Measurements from ENCODE around the gene CUTC.

The CUTC gene, protein sequence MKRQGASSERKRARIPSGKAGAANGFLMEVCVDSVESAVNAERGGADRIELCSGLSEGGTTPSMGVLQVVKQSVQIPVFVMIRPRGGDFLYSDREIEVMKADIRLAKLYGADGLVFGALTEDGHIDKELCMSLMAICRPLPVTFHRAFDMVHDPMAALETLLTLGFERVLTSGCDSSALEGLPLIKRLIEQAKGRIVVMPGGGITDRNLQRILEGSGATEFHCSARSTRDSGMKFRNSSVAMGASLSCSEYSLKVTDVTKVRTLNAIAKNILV

DNA sequence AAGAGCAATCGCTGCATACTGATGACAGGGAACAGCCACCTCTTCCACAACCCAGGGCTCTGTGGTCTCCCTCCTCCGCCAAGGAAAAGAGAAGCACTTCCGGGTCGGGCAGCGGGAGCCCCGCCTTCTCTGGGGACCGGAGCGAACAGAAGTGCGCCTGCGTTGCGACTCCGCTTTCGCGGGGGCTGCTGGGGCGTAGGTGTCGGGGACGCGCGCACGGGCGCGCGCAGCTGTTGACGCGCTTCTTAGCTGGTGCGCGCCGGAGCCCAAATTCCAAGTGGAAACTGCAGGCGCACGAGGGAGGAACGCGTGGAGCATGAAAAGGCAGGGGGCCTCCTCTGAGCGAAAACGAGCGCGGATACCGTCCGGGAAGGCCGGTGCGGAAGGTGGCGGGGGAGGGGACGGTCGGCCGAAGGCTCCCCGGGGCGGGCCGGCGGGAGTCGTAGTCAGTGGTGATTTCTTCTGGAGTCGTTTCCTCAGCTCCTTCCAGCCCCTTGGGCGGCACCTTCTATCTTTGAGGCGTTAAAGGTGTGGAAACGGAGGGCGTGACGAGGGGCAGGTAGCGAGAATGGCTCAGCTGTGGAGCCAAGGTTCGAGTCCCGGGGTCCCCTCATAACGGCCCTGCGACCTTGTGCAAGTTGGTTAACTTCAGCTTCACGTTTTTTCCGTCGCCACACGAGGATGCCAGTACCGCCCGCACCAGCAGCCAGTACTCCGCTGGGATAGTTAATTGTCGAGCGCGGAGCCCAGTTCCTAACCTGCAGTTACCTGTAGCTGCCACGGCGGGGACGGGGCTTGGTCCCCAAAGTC lies at the start of gene CUTC, which contains the start of gene COX15:
TSS of gene CUTC (plus strand) at position 202 of the 810 bp plus-strand sequence. CDS start at position 317, 115 bp downstream.
TSS of gene COX15 (minus strand) at position 95 of the 810 bp plus-strand sequence. CDS start at position 17, 78 bp downstream.
- Histone ChIP-seq H3K27me3 (ENCODE audit: control insufficient read depth, insufficient read depth, low read length) (no peaks in the 10 kb centered on the region), H3K9ac (ENCODE audit: low read depth, low read length) (peak within 1 kb of the TSS; percentile 88), H3K4me1 (ENCODE audit: control insufficient read depth, insufficient read depth, low read length) (peaks cover 4% of the 10 kb centered on the region)

DNA sequence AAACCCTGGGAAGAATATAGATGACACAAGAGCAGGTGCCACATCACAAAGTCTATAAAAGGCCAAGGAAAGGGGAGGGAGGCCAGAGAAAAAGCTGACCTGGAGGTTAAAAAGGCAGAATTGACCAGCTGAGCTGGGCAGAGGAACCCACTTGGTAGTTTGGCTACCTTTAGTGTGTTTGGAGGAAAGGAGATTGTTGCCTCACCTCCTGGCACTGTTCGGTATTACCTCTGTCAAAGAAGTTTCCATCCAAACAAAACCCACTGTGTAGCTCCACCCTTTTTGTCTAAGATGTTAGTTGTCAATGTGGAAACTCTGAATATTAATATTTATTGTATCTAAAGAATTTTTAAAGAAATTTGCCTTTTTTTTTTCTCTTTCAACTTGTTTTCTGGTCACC lies 49.3 kb upstream of the CUTC start:
- Histone ChIP-seq H3K9me3 (ENCODE audit: control insufficient read depth, insufficient read depth, low read length) (no peaks in the 10 kb centered on the region), H3K9ac (ENCODE audit: low read depth, low read length) (no peak overlapping the region), H3K27me3 (ENCODE audit: control insufficient read depth, insufficient read depth, low read length) (no peaks in the 10 kb centered on the region), H3K4me1 (ENCODE audit: control insufficient read depth, insufficient read depth, low read length) (no peaks in the 10 kb centered on the region), H3K4me3 (ENCODE audit: low read depth, low read length) (no peak overlapping the region), H3K36me3 (ENCODE audit: control insufficient read depth, insufficient read depth, low read length) (no peaks in the 10 kb centered on the region)

More for the DNA sequence above, at the start of gene CUTC, which contains the start of gene COX15:
- Histone ChIP-seq H3K36me3 (ENCODE audit: control insufficient read depth, insufficient read depth, low read length) (peaks cover 5% of the 10 kb centered on the region), H3K4me3 (ENCODE audit: low read depth, low read length) (peak within 1 kb of the TSS; percentile 89), H3K9me3 (ENCODE audit: control insufficient read depth, insufficient read depth, low read length) (no peaks in the 10 kb centered on the region)

DNA sequence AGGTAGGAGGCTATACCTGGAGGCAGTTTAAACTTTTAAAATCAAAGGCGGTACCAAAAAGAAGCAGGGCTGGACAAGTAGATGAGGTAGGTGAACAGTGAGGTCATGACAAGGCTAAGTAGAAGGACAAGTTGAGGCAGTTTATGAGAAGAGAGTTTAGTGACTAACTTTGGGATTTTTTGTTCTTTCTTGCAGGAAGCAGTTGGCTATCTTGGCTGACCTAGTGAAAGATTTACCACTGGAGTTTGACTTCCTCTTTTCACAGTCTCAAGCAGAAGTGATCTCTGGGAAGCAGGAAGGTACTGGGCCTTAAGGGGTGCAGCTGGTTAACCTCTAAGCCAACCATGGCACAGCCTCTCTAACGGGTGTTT lies 46.5 kb upstream of the CUTC start:
- Histone ChIP-seq H3K27me3 (ENCODE audit: control insufficient read depth, insufficient read depth, low read length) (no peaks in the 10 kb centered on the region), H3K4me1 (ENCODE audit: control insufficient read depth, insufficient read depth, low read length) (no peaks in the 10 kb centered on the region), H3K4me3 (ENCODE audit: low read depth, low read length) (no peak overlapping the region), H3K9me3 (ENCODE audit: control insufficient read depth, insufficient read depth, low read length) (no peaks in the 10 kb centered on the region), H3K36me3 (ENCODE audit: control insufficient read depth, insufficient read depth, low read length) (no peaks in the 10 kb centered on the region), H3K9ac (ENCODE audit: low read depth, low read length) (no peak overlapping the region)

DNA sequence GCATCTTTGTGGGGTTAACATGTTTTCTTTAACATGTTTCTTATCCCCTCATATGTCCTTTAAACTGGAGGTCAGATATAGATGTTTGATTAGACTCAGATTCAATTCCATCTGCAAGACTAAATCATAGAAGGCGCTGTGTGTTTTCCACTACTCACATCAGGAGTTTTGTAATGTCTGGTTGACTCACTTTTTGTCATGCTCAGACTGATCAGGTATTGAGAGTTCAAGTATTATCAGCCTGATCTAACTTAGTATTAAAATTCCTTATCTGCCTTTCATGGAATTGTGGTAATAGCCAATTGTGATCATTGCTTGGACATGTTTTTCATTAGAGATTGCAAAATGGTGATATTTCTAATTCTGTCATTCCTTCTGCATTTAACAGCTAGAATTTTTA lies 42.6 kb upstream of the CUTC start:
- H3K27me3 ChIP-seq (ENCODE audit: control insufficient read depth, insufficient read depth, low read length) = no peaks in the 10 kb centered on the region
- H3K9ac ChIP-seq (ENCODE audit: low read depth, low read length) = no peak overlapping the region
- H3K36me3 ChIP-seq (ENCODE audit: control insufficient read depth, insufficient read depth, low read length) = no peaks in the 10 kb centered on the region
- no peaks in the 10 kb centered on the region for H3K4me1 ChIP-seq (ENCODE audit: control insufficient read depth, insufficient read depth, low read length)
- no peaks in the 10 kb centered on the region for H3K9me3 ChIP-seq (ENCODE audit: control insufficient read depth, insufficient read depth, low read length)
- no peak overlapping the region for H3K4me3 ChIP-seq (ENCODE audit: low read depth, low read length)

DNA sequence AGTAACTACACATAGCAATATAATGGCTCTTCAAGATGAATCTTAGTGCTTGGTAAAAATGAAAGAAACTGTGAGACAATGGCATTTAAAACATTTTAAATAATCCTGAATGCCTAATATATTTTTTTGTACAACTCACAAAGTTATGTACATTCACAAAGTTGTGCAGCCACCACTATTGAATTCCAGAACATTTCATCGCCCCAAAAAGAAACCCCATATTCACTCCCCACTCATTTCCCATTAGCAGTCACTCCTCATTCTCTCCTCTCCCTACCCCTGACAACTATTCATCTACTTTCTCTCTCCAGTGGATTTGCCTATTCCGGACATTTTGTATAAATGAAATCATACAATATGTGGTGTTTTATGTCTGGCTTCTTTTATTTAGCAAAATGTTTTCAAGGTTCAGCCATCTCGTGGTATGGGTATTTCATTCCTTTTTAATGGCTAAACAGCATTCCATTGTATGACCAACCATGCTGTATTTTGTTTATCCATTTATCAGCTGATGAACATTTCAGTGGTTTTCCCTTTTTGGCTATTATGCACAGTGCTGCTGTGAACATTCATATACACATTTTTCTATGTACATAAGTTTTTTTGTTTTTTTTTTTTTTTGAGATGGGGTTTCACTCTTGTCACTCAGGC lies 38.0 kb upstream of the CUTC start:
- H3K4me1 ChIP-seq (ENCODE audit: control insufficient read depth, insufficient read depth, low read length) = no peaks in the 10 kb centered on the region
- no peaks in the 10 kb centered on the region for H3K9me3 ChIP-seq (ENCODE audit: control insufficient read depth, insufficient read depth, low read length)
- no peak overlapping the region for H3K4me3 ChIP-seq (ENCODE audit: low read depth, low read length)
- no peak overlapping the region for H3K9ac ChIP-seq (ENCODE audit: low read depth, low read length)
- H3K27me3 ChIP-seq (ENCODE audit: control insufficient read depth, insufficient read depth, low read length) = no peaks in the 10 kb centered on the region
- H3K36me3 ChIP-seq (ENCODE audit: control insufficient read depth, insufficient read depth, low read length) = peaks cover 6% of the 10 kb centered on the region

DNA sequence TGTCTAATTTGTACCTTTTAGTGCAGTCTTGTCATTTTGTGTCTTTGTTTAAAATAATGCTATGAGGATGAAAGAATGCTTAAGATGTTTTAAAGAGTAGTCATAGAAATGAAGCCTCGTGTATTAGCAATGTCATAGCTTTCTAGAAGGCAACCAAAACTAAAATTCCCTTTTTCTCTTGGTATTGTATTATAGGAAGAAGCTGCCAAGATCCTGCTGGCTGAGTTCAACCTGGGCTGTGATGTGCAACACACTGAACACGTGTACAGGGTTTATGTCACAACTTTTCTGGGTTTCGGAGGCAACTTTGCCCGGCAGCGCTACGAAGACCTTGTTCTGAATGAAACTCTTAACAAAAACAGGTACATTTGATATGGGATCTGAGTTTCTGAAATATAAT lies 36.3 kb upstream of the CUTC start:
- H3K27me3 ChIP-seq (ENCODE audit: control insufficient read depth, insufficient read depth, low read length) = no peaks in the 10 kb centered on the region
- H3K4me3 ChIP-seq (ENCODE audit: low read depth, low read length) = no peak overlapping the region
- H3K4me1 ChIP-seq (ENCODE audit: control insufficient read depth, insufficient read depth, low read length) = no peaks in the 10 kb centered on the region
- H3K36me3 ChIP-seq (ENCODE audit: control insufficient read depth, insufficient read depth, low read length) = peaks cover 9% of the 10 kb centered on the region
- H3K9me3 ChIP-seq (ENCODE audit: control insufficient read depth, insufficient read depth, low read length) = no peaks in the 10 kb centered on the region
- H3K9ac ChIP-seq (ENCODE audit: low read depth, low read length) = no peak overlapping the region

DNA sequence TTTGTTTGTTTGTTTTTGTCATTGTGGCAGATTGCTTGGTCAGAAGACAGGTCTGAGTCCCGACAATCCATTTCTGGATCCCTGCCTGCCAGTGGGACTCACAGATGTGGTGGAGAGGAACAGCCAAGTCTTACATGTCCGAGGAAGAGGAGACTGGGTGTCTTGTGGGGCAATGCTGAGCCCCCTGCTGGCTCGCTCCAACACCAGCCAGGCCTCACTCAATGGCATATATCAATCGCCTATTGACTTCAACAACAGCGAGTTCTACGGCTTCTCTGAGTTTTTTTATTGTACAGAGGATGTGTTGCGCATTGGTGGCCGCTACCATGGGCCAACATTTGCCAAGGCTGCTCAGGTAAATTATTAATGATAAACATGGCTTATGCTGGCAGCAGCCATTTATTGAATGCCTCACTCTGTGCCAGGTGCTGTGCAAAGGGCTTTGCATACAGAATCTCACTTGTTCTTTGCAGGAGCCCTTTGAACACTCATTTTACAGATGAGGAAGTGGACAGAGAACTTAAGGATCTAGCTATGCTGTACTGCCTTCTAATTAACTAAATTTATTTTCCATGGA lies 33.4 kb upstream of the CUTC start:
- Histone ChIP-seq H3K27me3 (ENCODE audit: control insufficient read depth, insufficient read depth, low read length) (no peaks in the 10 kb centered on the region), H3K4me1 (ENCODE audit: control insufficient read depth, insufficient read depth, low read length) (no peaks in the 10 kb centered on the region), H3K9me3 (ENCODE audit: control insufficient read depth, insufficient read depth, low read length) (no peaks in the 10 kb centered on the region), H3K36me3 (ENCODE audit: control insufficient read depth, insufficient read depth, low read length) (peaks cover 12% of the 10 kb centered on the region), H3K9ac (ENCODE audit: low read depth, low read length) (no peak overlapping the region), H3K4me3 (ENCODE audit: low read depth, low read length) (no peak overlapping the region)

DNA sequence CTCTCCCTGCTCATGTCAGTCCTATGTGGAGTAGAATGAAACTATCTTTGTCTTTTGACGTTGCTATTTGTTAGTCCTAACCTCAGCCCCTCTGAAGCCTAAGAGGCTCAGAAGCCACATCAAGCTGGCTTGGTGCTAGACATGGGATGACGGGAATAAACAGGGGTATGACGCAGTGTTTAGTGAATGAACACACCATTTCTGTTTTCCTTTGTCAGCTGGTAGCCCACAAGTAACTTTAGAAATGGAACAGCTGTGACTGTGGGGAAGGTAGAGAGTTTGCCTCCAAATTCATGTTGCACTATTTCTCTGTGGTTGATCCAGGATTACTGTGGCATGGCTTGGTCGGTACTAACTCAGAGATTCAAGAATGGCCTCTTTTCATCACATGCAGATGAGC lies 31.4 kb upstream of the CUTC start:
- no peak overlapping the region for H3K9ac ChIP-seq (ENCODE audit: low read depth, low read length)
- H3K4me3 ChIP-seq (ENCODE audit: low read depth, low read length) = no peak overlapping the region
- no peaks in the 10 kb centered on the region for H3K9me3 ChIP-seq (ENCODE audit: control insufficient read depth, insufficient read depth, low read length)
- no peaks in the 10 kb centered on the region for H3K27me3 ChIP-seq (ENCODE audit: control insufficient read depth, insufficient read depth, low read length)
- no peaks in the 10 kb centered on the region for H3K4me1 ChIP-seq (ENCODE audit: control insufficient read depth, insufficient read depth, low read length)
- peaks cover 21% of the 10 kb centered on the region for H3K36me3 ChIP-seq (ENCODE audit: control insufficient read depth, insufficient read depth, low read length)

DNA sequence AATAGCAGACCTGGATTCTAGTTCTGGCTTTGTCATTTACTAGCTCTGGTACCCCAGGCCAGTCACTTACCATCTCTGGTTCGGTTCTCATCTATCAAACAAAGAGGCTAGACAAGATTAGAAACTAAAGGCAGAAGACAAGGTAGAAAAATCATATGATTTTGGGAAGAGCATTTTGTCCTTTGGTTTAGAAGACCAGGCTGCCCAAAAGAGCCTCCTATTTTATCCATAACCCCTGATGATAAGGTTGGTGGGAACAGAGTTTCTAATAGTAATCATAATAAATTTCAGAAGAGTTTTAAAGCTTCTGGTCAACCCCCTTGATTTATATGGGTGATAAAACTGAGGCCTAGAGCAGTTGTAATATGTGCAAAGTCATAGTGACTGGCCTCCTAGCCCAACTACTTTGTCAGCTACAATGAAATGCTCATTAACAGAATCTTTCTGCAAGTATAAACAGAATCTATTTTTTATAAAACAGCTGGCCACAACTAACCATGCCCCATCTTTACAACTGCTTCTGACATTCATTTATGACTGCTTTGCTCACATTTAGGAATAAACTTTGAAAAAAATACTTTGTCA lies 23.5 kb upstream of the CUTC start:
- Histone ChIP-seq H3K27me3 (ENCODE audit: control insufficient read depth, insufficient read depth, low read length) (no peaks in the 10 kb centered on the region), H3K36me3 (ENCODE audit: control insufficient read depth, insufficient read depth, low read length) (peaks cover 12% of the 10 kb centered on the region), H3K9me3 (ENCODE audit: control insufficient read depth, insufficient read depth, low read length) (no peaks in the 10 kb centered on the region), H3K4me3 (ENCODE audit: low read depth, low read length) (no peak overlapping the region), H3K4me1 (ENCODE audit: control insufficient read depth, insufficient read depth, low read length) (no peaks in the 10 kb centered on the region), H3K9ac (ENCODE audit: low read depth, low read length) (no peak overlapping the region)

DNA sequence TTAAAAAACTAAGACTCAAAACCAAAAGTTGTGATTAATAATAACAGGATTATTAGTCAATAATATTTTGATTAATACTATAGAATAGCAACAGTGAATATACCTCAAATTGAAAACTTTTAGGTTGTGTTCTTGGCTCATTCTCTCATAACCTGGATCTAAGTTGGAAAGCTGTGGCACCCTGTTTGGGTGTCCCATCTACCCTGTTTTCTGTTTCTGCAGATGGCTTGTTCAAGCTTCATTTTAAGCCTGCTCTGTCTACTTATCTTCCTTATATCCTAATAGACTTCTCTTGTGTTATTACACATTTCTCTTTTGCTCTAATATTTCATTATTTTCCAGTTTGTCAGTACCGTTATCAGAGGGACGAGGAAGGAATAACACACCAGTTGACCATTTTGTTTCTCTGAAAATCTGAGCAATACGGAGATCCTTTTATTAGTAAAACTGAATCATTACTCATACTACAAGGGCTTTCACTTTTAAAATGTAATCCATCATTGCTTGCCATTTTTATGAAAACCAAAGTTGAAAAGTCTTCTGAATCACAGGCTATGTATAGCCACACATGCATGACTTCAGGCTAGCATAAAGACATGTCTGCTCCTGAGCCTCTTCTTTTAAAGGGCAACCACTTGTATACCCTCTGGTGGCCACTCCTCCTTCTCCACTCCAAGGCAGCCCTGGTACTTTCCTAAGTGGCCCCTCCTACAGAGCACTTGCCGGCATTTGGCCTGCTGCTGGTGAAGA lies 22.4 kb upstream of the CUTC start:
- Histone ChIP-seq H3K4me3 (ENCODE audit: low read depth, low read length) (no peak overlapping the region), H3K27me3 (ENCODE audit: control insufficient read depth, insufficient read depth, low read length) (no peaks in the 10 kb centered on the region), H3K9ac (ENCODE audit: low read depth, low read length) (no peak overlapping the region), H3K9me3 (ENCODE audit: control insufficient read depth, insufficient read depth, low read length) (no peaks in the 10 kb centered on the region), H3K36me3 (ENCODE audit: control insufficient read depth, insufficient read depth, low read length) (peaks cover 12% of the 10 kb centered on the region), H3K4me1 (ENCODE audit: control insufficient read depth, insufficient read depth, low read length) (no peaks in the 10 kb centered on the region)
